GM21381 (cell line): ENCODE results near the gene ADCY7.

ENCODE experiments used
- ATAC-seq: cut with Tn5 transposase; IDR thresholded peaks from one replicate; pipeline ENCODE4 v1.9.1; 2021; ENCODE audit warnings: mild to moderate bottlenecking, moderate library complexity; ENCODE audit not compliant: unreplicated experiment

The ADCY7 gene

DNA sequence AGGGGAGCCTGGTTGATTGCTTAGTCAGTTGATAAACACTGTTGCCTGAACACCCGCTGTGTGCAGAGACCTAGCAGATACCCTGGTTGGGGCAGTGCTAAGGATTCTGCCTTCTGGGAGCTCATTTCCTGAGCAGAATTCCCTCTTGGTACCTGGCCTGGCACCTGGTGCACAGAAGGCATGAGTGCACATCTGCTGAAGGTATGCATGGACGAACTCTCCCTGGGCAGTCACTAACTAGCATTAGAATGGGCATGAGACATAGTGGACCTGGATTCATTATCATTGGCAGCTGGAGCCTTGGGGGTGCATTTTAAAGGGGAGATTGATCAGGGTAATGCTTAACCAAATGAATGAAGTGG, 13.1 kb downstream of the ADCY7 start:
- ATAC-seq: no peak

DNA sequence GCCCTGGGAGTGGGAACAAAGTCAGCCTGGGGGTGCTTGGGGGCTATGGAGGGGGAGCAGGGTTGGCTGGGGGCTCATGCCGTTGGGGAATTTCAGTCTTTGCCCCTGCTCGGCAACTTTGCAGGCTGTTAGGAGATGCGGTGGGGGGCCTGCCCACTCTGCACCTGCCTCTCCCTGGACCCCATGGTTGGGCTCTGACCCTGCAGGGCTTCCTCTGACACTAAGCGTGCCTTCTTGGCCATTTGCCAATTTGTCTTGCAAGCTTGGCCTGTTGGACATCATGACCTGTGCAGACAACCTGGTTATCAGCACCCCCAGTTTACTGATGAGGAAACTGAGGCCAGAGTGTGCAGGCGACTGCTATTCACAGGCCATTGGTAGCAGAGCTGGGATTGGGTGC, 14.6 kb downstream of the ADCY7 start:
- ATAC-seq: no peak

DNA sequence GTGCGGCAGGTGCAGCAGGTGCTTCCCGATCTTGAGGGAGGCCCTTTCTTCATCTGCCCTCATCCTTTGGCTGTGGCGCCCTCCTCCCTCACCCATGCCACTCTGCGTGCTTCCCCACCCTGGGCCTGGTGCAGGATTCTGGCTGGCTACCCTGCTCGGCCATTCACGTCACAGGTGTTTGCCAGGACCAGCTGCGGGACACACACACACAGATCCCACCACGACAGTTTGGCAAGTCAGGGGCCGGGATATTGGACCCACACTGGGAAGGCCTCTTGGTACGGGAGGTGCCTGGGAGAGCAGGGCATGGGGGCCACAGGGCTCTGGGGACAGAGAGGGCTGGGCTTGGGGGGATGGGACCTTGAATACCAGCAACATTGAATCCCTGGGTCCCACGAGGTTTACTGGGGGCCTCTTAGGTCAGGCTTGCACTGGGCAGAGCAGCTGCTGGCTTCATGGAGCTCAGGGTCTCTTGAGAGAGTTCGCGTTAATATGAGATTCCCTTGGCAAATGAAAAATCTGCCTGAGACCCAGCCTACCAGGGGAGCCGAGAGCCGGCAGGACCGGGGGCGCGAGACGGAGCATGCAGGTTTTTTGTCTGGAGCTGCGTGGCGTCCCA, 15.1 kb downstream of the ADCY7 start:
- ATAC-seq: no peak

DNA sequence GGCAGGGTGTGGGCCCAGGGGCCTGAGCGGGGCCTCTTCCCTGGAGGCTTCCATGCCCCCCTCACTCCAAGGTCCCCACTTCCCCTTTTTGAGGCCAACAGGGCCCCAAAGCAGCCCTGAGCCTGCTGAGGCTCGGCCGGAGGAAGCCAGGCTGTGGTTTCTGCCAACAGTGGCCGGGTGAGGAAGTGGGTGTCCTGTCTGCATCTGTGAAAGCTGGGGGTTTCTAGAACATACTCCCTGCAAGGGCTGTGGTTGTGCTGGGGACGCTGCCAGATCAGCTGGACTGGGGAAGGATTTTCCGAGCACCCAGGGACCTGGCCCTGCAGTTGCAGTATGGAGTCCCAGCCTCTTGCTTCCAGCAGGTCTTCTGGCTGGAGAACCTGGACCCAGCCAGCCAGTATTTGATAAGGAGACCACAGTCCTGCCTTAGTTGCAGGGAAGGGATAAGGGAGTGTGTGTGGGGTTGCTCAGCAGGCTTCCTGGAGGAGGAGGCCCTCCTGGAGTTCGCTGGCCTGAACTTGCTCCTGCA, 15.7 kb downstream of the ADCY7 start:
- ATAC-seq: peak; percentile 86

DNA sequence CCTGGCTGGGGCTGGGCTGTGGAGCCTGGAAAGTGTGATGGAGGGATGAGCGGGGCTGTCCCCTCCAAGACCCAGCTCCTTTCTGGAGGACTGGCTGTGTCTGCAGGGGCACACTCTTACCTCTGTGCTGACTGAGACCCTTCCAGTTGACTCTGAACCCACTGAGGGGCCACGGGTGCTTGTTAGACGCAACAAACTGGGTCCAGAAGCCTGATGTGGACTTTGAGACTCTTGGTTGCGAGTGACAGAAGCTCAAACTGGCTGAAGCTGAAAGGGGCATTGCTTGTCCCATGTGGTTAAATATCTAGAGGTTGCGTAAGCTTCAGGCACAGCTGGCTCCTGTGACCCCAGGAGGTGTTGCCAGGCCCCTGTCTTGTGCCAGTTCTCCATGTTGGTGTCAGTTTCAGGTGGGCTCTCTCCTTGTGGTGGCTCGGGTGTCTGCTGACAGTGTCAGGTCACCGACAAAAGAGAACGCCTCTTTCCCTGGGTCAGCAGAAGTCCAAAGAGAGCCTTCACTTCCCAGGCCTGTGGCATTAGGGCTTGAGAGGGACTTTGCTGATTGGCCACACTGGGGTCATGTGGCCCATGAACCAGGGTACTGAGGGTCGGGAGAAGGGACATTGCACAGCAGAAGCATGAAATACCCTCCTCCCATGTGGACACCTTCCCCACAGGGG, 16.7 kb downstream of the ADCY7 start:
- ATAC-seq: no peak

DNA sequence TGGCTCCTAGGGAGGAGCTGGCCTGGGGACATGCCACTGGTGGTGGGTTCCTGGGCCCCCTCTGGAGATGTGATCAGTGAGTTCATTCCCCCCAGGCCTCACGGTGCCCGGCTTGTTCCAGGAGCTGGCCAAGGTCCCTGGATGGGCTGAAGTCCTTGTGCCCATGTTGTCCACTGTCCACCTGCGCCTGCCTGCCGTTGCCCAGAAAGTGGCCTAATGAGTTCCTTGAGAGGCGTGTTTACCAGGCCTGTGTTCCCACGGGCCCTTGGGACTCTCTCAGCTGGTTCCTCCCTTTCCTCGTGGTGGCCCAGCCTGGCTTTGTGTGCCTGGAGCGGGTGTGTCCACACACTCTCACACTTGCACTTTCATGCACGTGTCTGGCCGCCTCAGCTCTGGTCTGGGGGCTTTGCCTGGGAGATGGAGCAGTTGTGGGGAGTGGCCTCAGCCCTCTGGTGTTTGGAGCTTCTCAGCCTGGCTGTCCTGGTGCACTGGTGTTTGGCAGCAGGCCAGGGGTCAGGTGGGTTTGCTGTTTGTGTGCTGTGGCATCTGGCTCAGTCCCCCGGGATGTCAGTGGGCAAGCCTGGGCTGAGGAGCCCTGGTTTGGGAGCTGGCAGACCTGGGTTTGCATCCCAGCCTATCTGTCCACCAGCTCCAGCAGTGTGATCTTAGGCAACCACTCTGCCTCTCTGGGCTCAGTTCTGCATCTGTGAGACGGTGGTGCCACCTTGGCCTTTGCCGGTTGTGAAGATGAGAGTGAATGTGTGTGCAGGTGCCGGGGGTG, 18.0 kb downstream of the ADCY7 start:
- no peak for ATAC-seq

DNA sequence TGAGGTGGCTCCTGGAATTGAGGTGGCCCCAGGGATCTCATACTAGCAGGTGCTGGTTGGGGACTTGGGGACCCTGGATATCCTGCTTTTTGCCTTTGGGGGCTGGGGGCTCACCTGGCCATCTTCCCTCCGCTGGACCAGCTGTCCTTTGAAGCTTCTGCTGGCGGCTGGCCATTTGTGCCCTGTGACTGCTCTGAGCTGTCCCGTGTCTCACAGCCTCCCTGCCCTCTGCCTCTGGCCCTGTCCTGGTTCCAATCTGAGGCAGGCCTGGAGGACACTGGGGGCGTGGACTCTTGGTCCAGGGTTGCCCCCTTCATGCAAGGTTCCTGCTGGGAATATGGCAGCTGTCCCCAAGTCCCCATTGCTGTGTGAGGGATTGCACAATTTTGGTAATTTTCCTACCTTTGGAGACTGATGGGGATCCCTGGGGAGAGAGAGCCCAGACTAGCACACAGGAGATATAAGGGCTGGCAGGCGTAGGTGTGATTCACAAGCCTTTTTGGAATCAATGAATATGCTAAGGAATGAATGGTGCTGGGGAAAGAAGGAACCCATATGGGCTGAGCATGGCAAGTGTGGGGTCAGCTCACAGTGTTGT, 19.2 kb downstream of the ADCY7 start:
- no peak for ATAC-seq

DNA sequence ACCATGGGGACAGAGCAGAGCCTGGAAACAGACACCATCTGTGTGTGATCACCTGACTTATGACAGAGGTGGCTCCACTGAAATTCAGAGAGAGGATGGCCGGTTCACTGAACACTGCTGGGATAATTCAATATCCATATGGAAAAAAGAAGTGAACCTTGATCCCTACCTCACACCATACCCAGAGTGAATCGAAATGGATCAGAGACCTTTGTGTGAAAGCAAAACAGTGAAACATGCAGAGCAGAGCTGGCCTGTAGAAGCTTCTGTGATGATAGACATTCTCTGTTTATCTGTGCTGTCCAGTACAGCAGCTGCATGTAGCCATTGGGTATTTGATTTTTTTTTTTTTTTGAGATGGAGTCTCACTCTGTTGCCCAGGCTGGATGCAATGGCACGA, 20.3 kb downstream of the ADCY7 start:
- ATAC-seq: no peak

DNA sequence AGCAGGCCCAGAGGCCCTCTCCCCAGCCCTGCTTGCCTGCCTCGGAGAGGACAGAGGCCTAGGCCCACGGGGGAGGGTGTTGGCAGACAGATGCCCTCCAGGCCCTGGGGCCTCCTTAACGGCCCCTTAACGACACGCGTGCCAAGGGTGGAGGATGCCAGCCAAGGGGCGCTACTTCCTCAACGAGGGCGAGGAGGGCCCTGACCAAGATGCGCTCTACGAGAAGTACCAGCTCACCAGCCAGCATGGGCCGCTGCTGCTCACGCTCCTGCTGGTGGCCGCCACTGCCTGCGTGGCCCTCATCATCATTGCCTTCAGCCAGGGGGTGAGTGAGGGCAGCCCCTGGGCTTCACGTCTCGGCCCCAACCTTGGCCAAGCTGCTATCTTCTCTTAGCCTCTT, 21.7 kb downstream of the ADCY7 start:
- no peak for ATAC-seq

DNA sequence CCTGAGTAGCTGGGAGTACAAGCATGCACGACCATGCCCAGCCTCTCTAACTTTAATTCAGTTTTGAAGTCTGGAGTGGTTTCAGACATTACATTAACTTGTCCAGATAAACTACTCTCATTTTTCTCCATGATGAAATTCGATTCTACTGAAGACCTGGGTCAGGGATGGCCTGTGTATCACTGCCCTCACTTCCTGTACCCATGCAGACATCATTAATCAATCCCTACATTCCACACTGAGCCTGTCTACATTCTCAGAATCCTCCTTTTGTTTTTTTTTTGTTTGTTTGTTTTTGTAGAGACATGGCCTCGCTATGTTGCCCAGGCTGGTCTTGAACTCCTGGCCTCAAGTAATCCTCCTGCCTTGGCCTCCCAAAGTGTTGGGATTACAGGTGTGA, 22.6 kb downstream of the ADCY7 start:
- ATAC-seq: no peak

DNA sequence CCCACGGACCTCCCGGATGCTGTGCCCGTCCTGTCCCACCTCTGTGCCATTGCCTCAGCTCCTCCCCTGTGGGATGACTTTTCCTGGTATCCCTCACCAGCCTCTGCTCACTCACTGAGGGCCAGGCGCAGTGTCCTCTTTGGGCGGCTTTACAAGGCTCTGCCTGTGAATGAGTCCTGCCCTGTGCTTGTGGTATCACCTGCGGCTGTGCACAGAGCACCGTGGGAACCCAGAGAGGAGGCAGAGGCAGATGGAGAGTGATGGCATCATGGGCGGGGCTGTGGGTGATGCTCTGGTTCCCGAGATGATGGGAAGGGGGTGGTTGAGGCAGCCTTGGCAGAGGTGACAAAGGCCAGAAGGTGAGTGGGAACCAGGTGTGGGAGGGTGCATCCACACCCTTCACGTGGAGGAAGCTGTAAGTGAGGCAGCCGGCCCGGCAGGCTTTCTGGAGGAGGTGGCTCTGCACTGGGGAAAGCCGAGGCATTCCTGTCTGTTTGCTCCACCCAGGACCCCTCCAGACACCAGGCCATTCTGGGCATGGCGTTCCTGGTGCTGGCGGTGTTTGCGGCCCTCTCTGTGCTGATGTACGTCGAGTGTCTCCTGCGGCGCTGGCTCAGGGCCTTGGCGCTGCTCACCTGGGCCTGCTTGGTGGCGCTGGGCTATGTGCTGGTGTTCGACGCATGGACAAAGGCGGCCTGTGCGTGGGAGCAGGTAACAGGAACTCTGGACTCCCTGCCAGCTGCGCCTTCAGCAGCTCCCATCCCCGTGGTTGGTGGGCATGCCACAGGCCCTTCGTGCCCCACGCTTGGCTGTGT, 23.8 kb downstream of the ADCY7 start:
- ATAC-seq: no peak

DNA sequence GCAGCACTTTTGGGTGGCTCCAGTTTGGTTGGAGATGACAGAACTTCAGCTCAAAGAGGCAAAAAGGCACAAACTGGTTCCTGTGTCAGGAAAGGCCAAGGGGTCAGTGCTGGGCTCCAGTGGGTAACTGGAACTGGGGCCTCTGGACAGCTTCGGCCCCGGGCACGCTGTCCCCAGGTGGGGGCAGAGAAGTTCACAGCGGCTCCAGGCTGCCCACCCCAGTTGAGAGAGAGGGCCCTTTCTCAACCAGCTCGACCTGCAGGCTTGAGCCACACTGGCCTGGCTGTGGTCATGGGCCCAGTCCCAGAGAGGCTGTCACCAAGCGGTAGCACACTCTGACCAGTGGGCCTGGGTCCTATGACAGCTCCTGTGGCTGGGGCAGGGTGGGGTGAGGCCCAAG, 24.5 kb downstream of the ADCY7 start:
- ATAC-seq: no peak

DNA sequence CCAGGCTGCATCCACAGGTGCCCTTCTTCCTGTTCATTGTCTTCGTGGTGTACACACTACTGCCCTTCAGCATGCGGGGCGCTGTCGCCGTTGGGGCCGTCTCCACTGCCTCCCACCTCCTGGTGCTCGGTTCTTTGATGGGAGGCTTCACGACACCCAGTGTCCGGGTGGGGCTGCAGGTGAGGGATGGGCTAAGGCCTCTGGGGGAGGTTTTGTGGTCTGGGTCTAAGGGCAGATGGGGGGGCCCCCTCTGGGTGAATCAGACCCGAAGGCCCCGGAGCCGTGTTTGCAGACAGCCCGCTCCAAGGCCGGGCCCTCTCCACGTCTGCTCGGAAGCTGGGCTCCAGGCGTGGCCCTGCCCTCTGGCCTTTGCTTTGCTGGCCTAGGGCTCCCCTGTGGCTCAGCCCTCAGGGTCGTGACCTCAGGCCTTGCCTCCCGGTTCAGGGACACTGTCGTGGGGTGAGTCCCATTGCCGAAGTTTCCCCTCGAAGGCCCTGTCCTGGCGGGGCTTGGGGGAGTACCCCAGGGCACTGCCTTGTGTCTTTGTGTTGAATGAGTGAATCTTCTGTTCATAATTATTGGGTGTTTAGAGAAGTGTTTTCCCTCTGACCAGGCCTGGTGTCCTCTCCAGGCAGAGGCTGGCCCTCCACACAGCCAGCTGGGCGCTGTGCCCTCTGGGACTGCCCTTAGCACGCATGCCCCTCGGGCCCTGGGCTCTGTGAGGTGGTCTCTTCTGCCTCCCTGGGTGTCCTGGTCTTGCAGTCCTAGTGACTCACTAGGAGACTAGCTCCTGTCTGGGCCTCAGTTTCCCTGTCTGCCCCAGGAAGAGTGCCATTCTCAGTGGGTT, 25.6 kb downstream of the ADCY7 start:
- ATAC-seq: no peak

DNA sequence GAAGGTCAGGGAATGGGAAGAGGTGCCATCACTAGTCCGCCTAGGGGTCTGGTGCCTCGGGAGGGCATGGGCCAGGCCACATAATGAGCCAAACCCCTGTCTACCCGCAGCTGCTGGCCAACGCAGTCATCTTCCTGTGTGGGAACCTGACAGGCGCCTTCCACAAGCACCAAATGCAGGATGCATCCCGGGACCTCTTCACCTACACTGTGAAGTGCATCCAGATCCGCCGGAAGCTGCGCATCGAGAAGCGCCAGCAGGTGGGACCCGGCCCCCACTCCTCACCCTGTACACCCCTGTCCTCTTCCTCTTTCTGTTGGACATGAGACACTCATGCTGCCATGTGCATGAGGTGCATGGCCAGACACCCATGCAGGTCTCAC, 26.2 kb downstream of the ADCY7 start:
- no peak for ATAC-seq

DNA sequence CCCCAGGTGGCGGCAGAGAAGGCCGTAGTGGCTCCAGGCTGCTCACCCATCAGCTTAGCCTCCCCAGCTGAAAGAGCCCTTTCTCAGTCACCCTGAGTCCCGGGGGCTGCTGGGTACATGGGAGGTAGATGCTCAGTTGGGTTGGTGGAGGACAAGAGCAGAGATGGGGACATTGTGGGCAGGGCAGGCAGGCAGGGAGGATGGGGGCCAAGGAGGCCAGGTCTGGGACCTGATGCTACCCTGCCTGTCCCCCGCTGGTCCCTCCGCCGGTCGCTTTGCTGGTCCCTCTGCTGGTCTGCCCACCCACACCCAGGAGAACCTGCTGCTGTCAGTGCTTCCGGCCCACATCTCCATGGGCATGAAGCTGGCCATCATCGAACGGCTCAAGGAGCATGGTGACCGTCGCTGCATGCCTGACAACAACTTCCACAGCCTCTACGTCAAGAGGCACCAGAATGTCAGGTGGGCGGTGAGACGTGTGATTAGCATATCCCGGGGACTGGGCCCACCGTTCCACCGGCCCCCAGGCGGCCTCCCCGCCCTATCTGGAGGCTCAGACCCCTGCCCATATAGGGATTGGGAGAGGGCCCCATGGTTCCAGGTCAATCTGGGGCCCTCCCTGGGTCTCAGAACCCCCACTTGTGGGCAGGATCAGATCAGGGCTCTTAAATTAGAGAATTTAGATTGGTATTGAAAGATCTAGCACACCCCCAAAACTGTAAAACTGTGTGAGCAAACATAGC, 26.9 kb downstream of the ADCY7 start:
- ATAC-seq: no peak

DNA sequence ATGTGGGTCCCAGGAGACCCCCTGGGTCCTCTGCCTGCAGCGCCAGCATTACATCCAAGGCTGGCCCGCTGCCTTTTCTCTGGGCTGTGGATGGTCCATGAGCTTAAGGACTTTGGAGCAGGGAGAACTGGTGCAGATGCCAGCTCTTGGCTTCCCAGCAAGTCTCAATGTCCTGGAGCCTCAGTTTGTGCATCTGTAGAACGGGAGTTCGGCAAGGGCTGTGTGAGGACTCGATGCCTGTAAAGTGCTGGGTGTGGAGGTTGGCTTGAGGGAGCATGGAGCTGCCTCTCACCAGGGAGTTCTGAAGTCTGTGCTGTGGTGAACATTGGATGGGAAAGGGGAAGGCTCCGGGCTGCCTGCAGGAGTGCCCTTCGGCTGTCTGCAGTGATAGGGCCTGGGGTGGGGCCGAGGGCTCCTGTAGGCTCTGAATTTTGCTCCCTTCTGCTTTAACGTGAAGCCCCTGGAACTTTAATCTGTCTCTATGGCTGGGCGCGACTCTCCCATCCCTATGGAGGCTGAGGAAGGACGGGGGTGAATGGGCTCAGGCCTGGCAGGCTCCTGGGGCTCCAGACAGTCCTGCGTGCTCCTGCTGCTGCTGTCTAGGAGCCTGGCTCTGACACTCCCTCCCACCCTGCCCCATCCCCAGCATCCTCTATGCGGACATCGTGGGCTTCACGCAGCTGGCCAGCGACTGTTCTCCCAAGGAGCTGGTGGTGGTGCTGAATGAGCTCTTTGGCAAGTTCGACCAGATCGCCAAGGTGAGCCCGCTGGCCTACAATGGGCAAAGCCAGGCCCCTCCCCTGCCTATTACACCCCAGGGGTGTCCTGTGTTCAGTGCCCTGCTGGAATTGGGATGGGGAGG, 27.9 kb downstream of the ADCY7 start:
- no peak for ATAC-seq

DNA sequence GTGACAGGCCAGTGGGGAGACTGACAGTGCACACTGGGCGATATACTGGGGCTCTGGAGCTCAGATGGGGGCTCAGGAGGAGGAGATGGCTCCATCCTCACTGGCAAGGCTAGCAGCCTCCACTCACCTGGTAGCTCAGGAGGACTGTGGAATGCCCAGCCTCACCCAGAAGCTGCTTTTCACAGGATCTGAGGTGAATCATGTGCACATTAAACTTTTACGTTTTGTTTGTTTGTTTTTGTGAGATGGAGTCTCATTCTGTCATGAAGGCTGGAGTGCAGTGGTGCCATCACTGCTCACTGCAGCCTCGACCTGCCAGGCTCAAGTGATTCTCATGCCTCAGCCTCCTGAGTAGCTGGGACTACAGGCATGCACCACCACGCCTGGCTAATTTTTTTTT, 28.6 kb downstream of the ADCY7 start:
- ATAC-seq: no peak

DNA sequence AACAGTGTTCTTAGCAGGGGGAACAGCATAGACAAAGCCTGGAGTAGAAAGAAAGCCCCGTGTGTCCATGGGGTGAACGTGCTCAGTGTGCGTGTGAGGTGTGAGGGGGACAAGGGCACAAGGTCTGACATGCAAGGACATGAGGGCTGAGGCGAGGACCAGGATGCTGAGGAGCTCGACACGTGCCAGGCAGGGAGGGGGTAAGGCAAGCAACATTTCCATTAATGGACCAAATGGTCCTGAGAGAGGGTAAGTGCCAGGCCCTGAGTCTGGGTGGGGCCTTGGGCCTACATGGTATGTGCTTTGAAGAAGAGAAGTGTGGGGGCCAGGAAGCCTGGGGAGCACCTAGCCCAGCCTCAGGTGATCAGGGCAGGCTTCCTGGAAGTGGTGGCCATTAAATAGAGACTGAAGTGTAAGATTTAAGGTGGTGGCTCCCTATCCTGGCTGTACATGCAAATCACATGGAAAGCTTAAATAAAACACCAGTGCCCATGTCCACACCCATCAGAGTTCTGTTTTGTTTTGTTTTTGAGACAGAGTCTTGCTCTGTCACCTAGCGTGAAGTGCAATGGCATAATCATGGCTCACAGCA, 29.3 kb downstream of the ADCY7 start:
- ATAC-seq: no peak
